Measurements from ENCODE around the gene INPP4B. TPM values are rescaled to one million over a fixed set of nuclear protein-coding genes. Genes with fewer than 3 reads are reported as not detected.

The INPP4B gene
- total RNA-seq, 4 donors from 2014 or later, result 29.4 to 51.5 (median 35.3) TPM

- Histone ChIP-seq H3K27me3 (no peaks in the 10 kb centered on the region), H3K9me3 (no peaks in the 10 kb centered on the region), H3K4me1 (no peaks in the 10 kb centered on the region), H3K4me3 (no peak overlapping the region), H3K36me3 (no peaks in the 10 kb centered on the region), H3K27ac (no peak overlapping the region)
- intact Hi-C loops (cut with DNase I; ENCODE audit: low total_unique reads), result no loop called here
- TF ChIP-seq CTCF (IDR thresholded peaks at IDR 0.05) (no peak), POLR2A (IDR thresholded peaks at IDR 0.05) (no peak)
- no peak for DNase-seq
Observed at GRCh38 chr4:142683997-142684396, 162.1 kb downstream of the INPP4B start.

GRCh38 chr4:142683503-142683902 lies 162.6 kb downstream of the INPP4B start:
- DNase-seq, result no peak
- intact Hi-C loops (cut with DNase I; ENCODE audit: low total_unique reads), result no loop called here
- H3K4me1 ChIP-seq, result no peaks in the 10 kb centered on the region

GRCh38 chr4:142671516-142671915 lies 174.6 kb downstream of the INPP4B start:
- Histone ChIP-seq H3K27me3 (no peaks in the 10 kb centered on the region), H3K9me3 (peaks cover 0 to 5% of the 10 kb centered on the region in 2 donors), H3K27ac (no peak overlapping the region), H3K36me3 (no peaks in the 10 kb centered on the region), H3K4me1 (no peaks in the 10 kb centered on the region), H3K4me3 (no peak overlapping the region)
- DNase-seq, result no peak
- no peak for TF ChIP-seq POLR2A (IDR thresholded peaks at IDR 0.05)
- TF ChIP-seq CTCF (IDR thresholded peaks at IDR 0.05), result no peak
- intact Hi-C loops (cut with DNase I; ENCODE audit: low total_unique reads), result no loop called here

More at GRCh38 chr4:142683503-142683902, 162.6 kb downstream of the INPP4B start:
- Histone ChIP-seq H3K9me3 (no peaks in the 10 kb centered on the region), H3K36me3 (no peaks in the 10 kb centered on the region), H3K27me3 (no peaks in the 10 kb centered on the region), H3K27ac (no peak overlapping the region), H3K4me3 (no peak overlapping the region)
- no peak for TF ChIP-seq POLR2A (IDR thresholded peaks at IDR 0.05)
- TF ChIP-seq CTCF (IDR thresholded peaks at IDR 0.05), result no peak

DNA sequence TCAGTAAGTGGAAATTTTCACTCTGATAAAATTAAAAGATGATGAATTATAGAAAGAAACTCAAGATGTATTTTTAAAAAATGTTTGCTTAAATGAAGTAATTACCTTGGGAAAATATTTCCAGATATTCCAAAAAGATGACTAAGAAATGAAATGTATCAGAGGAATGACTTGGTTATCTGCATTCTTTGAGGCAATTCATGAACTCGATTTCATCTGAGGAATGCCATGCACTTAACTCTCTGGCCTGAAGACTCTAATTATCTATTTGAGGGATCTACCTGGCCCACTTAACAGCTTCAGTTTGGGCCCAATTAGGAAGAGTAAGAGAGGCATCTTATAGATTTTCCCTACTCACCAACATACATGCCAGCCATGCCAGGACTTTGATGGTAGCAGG lies 182.3 kb downstream of the INPP4B start:
- Histone ChIP-seq H3K4me1 (no peaks in the 10 kb centered on the region), H3K27ac (no peak overlapping the region), H3K27me3 (no peaks in the 10 kb centered on the region), H3K4me3 (no peak overlapping the region), H3K9me3 (peaks cover 0 to 8% of the 10 kb centered on the region in 2 donors), H3K36me3 (no peaks in the 10 kb centered on the region)
- TF ChIP-seq CTCF (IDR thresholded peaks at IDR 0.05), result no peak
- TF ChIP-seq POLR2A (IDR thresholded peaks at IDR 0.05), result no peak
- intact Hi-C loops (cut with DNase I; ENCODE audit: low total_unique reads), result no loop called here
- no peak for DNase-seq

GRCh38 chr4:142660728-142661127 lies 185.4 kb downstream of the INPP4B start:
- Histone ChIP-seq H3K4me1 (no peaks in the 10 kb centered on the region), H3K9me3 (peaks cover 0 to 22% of the 10 kb centered on the region in 2 donors), H3K27ac (no peak overlapping the region), H3K4me3 (no peak overlapping the region), H3K27me3 (no peaks in the 10 kb centered on the region), H3K36me3 (no peaks in the 10 kb centered on the region)
- TF ChIP-seq CTCF (IDR thresholded peaks at IDR 0.05), result no peak
- TF ChIP-seq POLR2A (IDR thresholded peaks at IDR 0.05), result no peak
- DNase-seq, result no peak
- intact Hi-C loops (cut with DNase I; ENCODE audit: low total_unique reads), result no loop called here

Measured in uterus (tissue), 4 donors.